Activated CD8-positive, alpha-beta memory T cell treated with anti-CD3 and anti-CD28 coated beads, Interleukin-2, amount 50 U/mL, for 24 hours (primary cell): ENCODE measurements around the gene HIVEP3.

Experiments
- DNase-seq: peaks from one replicate; pipeline ENCODE4 v3.0.0-alpha.2; 2020; ENCODE audit errors: extremely low read depth

The HIVEP3 gene

GRCh38 chr1:41758500-41758899, 160.2 kb downstream of the HIVEP3 start:
- no peak for DNase-seq

DNA sequence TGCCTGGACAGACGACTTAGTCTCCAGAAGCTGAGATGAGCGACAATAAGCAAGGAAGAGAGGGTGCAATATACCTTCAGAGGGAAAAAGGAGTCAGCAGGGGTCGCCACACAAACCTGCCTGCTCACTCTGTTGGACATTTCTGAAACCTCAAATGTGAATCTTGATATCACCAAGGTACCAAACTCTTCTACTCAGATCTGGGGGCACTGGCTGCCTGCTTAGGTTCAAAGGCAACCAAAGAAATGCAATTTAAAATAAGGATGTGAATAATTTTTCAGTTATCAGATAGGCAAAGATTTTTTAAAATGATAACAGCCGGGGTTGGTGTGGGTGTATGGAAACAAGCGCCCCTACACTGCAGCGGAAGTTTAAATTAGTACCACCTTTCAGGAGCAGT, 164.2 kb downstream of the HIVEP3 start:
- no peak for DNase-seq

DNA sequence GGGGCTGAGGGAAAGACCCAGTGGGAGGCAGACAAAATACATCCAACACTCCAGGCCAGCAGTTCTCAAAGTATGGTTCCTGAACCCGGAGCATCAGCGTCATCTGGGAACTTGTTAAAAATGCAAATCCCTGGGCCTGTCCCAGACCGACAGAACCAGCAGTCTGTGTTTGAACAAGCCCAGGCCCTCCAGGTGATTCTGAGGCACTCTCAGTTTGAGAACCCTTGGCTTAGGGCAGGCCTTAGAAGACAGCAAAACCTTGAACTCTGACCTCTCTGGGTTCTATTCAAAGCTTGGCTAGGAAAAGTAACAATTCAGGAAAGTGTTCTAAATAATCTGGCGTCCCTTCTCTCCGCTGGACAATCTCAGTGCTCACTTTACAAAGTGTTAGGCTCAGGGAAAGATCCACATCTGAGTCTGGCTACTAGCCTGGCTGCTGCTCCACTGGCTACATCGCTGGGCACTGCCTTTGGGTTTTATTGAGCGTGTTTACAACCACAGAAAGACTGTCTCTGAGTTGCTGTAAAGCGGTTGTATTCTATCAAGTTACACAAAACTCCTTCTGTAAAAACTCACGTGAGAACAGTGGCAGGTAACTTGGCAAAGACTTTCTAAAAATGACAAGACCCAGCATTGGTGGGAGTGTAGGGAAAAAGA, 166.1 kb downstream of the HIVEP3 start:
- DNase-seq: no peak

DNA sequence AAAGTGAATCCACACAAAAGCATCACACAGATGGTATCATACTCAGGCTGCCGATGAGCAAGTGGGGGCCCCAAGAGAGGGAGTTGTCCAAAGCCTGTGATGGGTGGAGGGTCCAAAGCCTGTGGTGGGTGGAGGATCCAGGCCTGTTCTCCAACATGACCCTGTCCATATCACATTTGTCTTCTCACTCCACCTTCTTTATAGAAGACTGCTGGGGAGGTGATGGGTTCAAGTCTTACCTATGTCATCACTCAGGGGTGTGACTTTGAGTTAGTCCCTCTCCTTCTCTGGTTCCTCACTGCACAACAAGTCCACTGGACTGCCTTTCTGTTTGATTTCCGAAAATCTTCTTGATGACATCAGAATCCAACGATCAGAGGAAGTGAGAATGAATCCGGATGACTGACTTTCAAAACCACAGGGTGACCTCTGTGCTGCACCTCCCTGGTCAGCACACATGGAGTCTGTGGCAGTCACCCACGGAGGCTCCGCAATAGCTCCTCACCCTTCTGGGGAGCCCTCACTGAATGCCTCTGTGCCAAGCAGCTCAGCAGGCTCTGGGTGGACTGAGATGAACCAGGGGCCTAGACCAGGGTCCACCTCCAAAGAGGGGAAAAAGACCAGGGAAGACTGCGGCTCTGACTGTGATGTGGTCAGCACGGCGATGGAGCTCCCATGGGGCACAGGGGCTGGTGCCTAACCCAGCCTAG, 166.8 kb downstream of the HIVEP3 start:
- DNase-seq: no peak

DNA sequence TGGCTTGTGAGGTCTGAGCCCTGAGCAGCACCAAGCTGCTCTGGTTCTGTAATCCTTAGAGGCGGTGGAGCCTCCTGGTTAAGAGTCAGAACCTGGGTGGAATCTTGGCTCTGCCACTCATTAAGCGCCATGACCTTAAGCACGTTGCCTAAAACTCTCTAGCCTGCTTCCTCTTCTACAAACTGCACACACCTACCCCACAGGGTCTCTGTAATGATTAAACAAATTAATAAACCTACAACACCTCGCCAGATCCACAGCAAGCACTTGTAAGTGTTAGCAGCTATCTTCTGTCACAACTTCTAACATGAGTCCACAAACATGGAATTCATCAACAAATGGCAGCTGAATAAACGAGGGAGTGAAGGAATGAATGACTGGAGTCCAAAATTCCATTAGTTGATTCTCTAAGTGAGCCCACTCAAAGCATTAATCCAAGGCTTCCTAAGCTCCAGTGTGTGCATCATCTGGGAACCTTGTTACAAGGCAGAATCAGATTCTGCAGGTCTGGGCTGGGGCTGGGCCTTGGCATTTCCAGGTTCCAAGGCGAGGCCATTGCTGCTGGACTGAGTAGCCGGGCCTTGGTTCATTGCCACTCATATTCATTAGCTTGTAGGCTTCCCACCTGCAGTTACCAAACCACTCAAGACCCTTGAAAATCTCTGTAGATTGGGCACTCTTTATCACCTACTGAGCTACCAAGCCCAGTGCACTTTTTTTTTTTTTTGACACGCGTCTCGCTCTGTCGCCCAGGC, 168.6 kb downstream of the HIVEP3 start:
- no peak for DNase-seq

GRCh38 chr1:41745022-41745421, 173.7 kb downstream of the HIVEP3 start:
- DNase-seq: no peak

- DNase-seq: no peak
Measured at GRCh38 chr1:41743366-41743765, 175.4 kb downstream of the HIVEP3 start.

- no peak for DNase-seq
Measured at GRCh38 chr1:41742219-41742618, 176.5 kb downstream of the HIVEP3 start.

GRCh38 chr1:41741244-41741643, 177.5 kb downstream of the HIVEP3 start:
- DNase-seq: no peak

DNA sequence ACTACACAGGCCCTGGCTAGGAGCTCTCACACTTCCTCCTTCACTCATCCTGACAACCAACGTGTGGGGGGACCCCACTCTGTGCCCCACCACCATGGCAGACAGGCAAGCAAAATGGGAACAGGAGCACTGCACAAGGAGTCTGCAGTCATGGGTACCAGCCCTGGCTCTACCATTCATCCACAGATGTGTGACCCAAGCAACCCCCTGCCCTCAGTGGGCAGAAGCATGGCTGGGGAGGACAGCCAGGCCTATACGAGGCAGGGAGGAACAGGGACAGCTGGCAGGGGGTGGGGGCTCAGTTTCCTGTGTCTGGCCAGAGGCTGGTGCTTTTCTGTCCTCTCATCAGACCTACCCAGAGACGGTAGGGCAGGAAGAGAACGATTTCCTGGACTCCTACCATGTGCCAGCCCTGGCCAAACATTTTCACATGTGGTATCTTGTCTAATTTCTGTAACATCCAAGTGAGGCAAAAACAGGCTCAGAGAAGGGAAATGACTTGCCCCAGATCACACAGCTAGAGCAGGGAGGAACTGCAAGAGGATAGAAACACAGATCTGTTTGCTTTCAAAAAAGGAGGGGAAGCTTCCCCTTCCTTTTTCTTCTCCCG, 178.0 kb downstream of the HIVEP3 start:
- no peak for DNase-seq

DNA sequence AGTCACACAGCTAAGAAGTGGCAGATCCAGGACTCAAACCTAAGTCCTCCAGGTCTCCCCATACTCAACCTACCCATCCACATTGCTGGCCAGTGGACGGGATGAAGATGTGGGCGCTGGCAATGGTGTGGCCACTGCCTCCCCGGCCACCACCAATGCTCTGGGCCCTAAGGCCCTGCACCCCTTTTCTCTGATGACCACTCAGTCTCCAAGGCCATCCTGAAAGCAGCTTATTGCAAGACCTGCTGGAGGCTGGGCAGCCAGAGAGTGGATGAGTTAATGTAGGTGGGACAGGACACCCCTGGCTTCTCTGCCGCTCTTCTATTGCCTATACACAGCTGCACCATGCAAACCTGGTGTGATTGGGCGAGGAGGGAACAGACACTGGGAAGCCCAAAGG, 178.7 kb downstream of the HIVEP3 start:
- DNase-seq: no peak

DNA sequence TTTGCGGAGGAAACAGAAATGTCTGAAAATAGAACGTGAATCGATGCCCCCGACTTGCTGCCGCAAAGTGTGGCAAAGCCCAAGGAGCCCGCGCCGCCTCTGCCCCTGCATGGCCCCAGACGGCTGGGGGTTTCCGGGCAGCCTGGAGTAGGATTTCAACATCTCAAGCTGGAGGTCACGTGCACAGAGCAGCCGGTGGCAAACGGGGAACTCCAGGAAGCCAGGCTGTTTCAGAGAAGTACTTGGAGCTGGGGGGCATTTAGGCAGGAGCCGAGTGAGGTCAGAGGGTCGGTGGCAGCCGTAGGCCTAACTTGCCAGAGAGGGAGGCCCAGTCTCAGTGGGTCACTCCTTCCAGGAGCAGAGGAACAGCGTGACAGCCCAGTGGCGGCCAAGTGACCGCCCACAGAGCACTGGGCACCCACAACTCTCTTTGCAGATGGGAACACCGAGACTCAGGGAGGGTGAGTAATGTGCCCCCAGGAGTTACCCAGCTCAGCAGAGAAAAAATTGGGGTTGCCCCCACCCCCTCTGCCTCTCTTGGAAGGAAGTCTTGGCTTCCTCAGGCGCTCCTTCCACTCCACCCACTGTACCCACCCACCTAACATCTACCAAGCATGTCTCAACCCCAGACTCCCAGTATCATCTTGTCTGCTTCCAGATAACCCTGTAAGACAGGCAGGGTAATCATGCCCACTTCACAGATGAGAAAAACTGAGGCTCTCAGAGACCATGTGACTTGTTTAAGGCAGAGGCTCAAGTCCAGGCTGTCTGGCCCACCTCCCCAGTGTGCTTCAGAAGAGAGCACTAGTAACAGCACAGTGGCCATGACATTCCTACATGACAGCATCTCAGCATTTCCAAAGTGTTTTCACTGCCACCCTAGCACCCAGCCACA, 179.4 kb downstream of the HIVEP3 start:
- DNase-seq: peak; percentile 72

- DNase-seq: no peak
Measured at GRCh38 chr1:41738475-41738874, 180.2 kb downstream of the HIVEP3 start.

DNA sequence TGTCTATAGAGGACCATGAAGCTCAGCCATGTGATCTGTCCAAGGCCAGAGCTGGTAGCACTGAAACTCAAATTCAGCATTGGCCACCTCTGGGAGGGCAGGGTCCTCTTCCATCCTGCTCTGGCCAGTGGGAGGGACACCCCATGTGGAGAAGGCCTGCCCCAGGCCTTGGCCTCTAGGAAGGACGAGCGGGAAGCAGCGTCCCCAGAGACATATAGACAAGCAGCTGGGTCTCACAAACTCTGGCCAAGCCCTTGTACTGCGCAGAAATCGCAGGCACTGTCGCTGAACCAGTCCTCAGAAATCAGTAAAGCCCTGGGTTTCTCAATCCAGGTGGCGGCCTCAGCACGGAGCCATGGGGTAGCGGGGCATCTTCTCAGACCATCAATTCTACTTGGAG, 180.7 kb downstream of the HIVEP3 start:
- no peak for DNase-seq

DNA sequence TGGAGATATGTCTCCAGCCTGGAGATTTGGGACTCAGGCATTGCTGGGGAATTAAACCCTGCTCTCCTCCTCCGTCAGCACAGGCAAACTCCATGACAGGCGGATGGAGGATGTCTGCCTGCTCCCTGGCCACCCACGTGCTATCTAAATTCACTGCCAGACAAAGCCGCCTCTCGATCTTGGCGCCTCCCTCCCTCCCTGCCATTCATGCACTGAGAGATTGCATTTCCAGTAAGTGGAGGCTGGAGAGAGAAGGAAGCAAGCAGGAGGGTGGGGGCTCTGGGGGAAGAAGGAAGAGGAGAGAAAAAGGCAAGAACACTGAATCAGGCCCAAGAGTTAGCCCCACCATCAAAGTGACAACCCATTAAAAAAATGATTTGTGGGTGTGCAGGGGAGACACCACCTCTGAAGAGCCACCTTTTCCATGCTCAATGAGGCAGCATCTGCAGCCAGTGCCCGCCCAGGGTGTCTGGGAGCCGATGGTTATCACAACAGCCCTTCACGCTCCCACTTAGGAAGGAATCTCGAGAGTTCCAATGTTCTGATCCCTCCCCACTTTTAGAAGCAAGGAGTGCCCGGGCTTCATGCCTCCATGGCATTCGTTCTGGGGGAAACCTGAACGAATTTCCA, 183.0 kb downstream of the HIVEP3 start:
- no peak for DNase-seq

DNA sequence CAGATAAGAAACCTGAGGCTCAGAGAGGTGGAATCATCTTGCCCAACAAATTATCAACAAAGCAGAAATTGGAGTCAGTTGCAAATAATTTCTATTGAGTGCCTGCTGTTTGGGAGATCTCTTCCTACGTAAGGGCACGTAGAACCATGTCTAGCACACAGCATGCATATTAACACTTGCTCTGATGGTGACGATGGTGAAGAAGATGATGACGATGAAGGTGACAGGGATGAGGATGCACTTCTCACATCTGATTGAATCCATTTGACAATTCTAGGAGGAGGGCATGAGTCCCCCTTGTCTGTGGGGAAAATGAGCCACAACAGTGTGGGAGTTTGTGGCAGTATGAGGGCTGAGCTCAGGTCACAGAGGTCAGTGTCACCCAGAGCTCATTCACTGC, 183.6 kb downstream of the HIVEP3 start:
- no peak for DNase-seq

GRCh38 chr1:41734201-41734970, 184.3 kb downstream of the HIVEP3 start:
- no peak for DNase-seq

DNA sequence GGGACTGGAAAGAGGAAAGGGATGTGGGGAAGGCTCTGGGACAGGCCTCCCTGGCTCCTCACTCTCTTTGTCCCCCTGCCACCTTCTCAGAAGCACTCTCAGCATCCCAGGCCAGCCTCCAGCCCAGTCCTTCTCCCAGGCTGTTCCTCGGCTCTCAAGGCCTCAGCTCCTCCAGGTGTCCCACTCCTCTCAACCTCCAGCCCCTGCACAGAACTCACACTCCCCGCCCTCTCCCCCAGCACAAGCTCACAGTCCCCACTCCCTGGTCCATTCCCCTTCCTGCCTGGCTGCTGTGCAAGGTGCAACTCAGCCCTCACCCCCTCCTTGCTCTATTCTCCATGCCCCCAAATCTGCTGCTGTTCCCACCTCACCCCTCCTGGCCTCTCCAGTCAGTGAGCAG, 185.0 kb downstream of the HIVEP3 start:
- DNase-seq: no peak

DNA sequence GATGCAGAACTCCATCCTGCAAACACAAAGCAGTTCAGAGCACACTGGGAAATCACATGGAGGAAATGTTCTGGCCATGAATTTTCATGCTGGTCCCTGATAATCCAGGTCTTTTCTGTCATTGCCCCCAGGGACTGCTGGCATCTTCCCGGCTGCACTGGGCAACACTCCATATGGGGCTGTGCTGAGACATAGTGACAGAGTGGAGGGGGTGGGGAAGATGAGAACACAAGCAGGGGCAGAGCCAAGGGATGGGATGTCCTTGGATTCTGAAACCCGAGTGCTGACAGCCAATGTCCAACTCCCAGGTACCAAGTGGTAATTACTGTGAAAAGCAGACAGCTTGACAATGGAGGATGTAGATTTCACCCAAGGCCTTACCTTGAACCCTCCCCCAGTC, 185.7 kb downstream of the HIVEP3 start:
- DNase-seq: no peak

DNA sequence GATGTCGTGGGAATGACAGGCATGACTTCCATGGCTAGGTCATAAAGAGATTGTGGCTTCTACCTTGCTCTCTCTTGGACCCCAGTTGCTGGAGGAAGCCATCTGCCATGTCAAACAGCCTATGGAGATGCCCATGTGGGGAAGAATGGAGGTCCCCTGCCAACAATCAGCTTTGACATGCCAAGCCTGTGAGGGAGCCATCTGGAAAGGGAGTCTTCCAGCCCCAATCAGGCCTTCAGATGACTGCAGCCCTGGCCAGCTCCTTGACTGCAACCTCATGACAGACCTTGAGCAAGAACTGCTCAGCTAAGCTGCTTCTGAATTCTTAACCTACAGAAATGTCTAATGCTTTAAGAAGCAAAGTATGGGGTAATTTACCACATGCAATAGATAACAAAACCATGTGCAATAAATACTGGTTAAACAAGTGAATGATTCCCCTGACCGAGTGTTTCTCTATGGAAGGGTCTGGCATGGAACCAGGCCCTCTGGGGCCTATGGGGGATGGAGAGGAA, 187.1 kb downstream of the HIVEP3 start:
- no peak for DNase-seq
